K562 (cell line): Measurements from ENCODE around the gene FNDC11. TPM values are rescaled to one million over a fixed set of nuclear protein-coding genes. Genes with fewer than 3 reads are reported as not detected.

ENCODE experiments used
- BRF1 ChIP-seq: IDR thresholded peaks from 3 replicates; pipeline ENCODE4 v1.6.1; 2011; ENCODE audit warnings: borderline replicate concordance, mild to moderate bottlenecking; ENCODE audit not compliant: insufficient read length; ENCODE audit errors: extremely low read depth
- CHD4 ChIP-seq: fragments of 200-600 bp; sonication (generic); IDR thresholded peaks from 3 replicates; pipeline ENCODE4 v1.6.1; 2012; ENCODE audit warnings: low read depth, mild to moderate bottlenecking, mixed read lengths, low read length, inconsistent platforms; ENCODE audit not compliant: insufficient read depth, insufficient replicate concordance, poor library complexity, severe bottlenecking
- CTBP1 ChIP-seq: fragments of 450-650 bp; IDR thresholded peaks from 2 replicates; pipeline ENCODE4 v1.6.1; 2016; ENCODE audit warnings: borderline replicate concordance
- ERF ChIP-seq: fragments of 450-650 bp; formaldehyde crosslinking; IDR thresholded peaks from 2 replicates; pipeline ENCODE4 v1.4.0; 2020; ENCODE audit warnings: mild to moderate bottlenecking, mixed read lengths
- ESRRB ChIP-seq: fragments of 250-450 bp; sonication (Bioruptor Pico); IDR thresholded peaks from 2 replicates; pipeline ENCODE4 v1.5.0; 2020; ENCODE audit warnings: mild to moderate bottlenecking, moderate library complexity, borderline replicate concordance
- JUNB ChIP-seq: fragments of 450-650 bp; formaldehyde crosslinking; conservative IDR thresholded peaks from 2 replicates; pipeline ENCODE4 v1.4.0; 2020; ENCODE audit warnings: mild to moderate bottlenecking
- KDM5B ChIP-seq: fragments of 200-600 bp; sonication (generic); IDR thresholded peaks from 2 replicates; pipeline ENCODE4 v1.6.1; 2012; ENCODE audit warnings: low read depth, mild to moderate bottlenecking, moderate library complexity, low read length, control low read depth, inconsistent platforms; ENCODE audit not compliant: insufficient replicate concordance
- MED1 ChIP-seq: sonication (generic); formaldehyde crosslinking; IDR thresholded peaks from 2 replicates; pipeline ENCODE4 v1.8.1; 2023; ENCODE audit warnings: missing genetic modification reagents, borderline replicate concordance
- MTF1 ChIP-seq: fragments of 250-450 bp; sonication (Bioruptor Pico); IDR thresholded peaks from 2 replicates; pipeline ENCODE4 v1.9.0; 2021; ENCODE audit warnings: moderate library complexity, mild to moderate bottlenecking, inconsistent platforms, borderline replicate concordance
- PHF8 ChIP-seq: fragments of 200-600 bp; sonication (generic); IDR thresholded peaks from 2 replicates; pipeline ENCODE4 v1.6.1; 2012; ENCODE audit warnings: mixed run types, mild to moderate bottlenecking, inconsistent platforms, low read length, moderate library complexity, borderline replicate concordance
- PRDM10 ChIP-seq: fragments of 450-650 bp; IDR thresholded peaks from 2 replicates; pipeline ENCODE4 v1.6.1; 2018; ENCODE audit not compliant: partially characterized antibody
- SIN3A ChIP-seq, 2 experiments: fragments of 150-350 bp in 1 of 2; IDR thresholded peaks; 2 replicates each; pipeline ENCODE4 v1.6.1; 2011 to 2016; ENCODE audit warnings: borderline replicate concordance in 2 of 2, low read depth in 2 of 2, low read length in 2 of 2, mild to moderate bottlenecking in 2 of 2, moderate library complexity in 2 of 2; ENCODE audit not compliant: control insufficient read depth in 1 of 2
- SP1 ChIP-seq: sonication (generic); formaldehyde crosslinking; IDR thresholded peaks from 2 replicates; pipeline ENCODE4 v1.8.1; 2022; ENCODE audit warnings: mild to moderate bottlenecking, missing genetic modification reagents
- TBP ChIP-seq: optimal IDR thresholded peaks from 2 replicates; pipeline ENCODE3; 2011; ENCODE audit warnings: low read depth, low read length, improper control_type of control experiment
- ZC3H4 ChIP-seq: sonication (generic); formaldehyde crosslinking; IDR thresholded peaks from 2 replicates; pipeline ENCODE4 v1.9.0; 2021; ENCODE audit warnings: missing genetic modification reagents, borderline replicate concordance
- ZNF354B ChIP-seq: fragments of 250-450 bp; sonication (Bioruptor Pico); IDR thresholded peaks from 2 replicates; pipeline ENCODE4 v1.4.0; 2020
- polyA plus RNA-seq, 8 experiments: library from polyadenylated mRNA; depleted of rRNA in 4 of 8; stranded (reverse) in 5 of 8; unstranded in 3 of 8; fragments of >200 nt; fragmentation: Nextera tagmentation in 2 of 8; fragmentation: Illumina TruSeq in 1 of 8; extraction: Ambion mirVana in 2 of 8; extraction: Trizol in 1 of 8; gene quantifications; 2 replicates each; pipeline versions ENCODE4 v1.2.1 to v1.2.3, GENCODE V29; 2011 to 2014; ENCODE audit warnings: inconsistent platforms in 1 of 8, missing spikeins in 1 of 8
- total RNA-seq, 7 experiments: library from RNA; depleted of rRNA in 6 of 7; stranded (reverse); fragments of >200 nt in 6 of 7; fragmentation: Illumina TruSeq in 2 of 7; extraction: Trizol in 2 of 7; gene quantifications; 2 replicates each; pipeline versions ENCODE4 v1.2.1 to v1.2.3, GENCODE V29; 2011 to 2021; ENCODE audit warnings: low replicate concordance in 1 of 7
- TF ChIP-seq, protein P1 (sequence below): sonication (generic); formaldehyde crosslinking; IDR thresholded peaks from 2 replicates; pipeline ENCODE4 v1.8.0; 2022; ENCODE audit warnings: missing genetic modification reagents, mild to moderate bottlenecking, borderline replicate concordance
- TF ChIP-seq, protein P2 (sequence below): fragments of 250-450 bp; sonication (Bioruptor Pico); IDR thresholded peaks from 2 replicates; pipeline ENCODE4 v1.5.0; 2020; ENCODE audit warnings: mild to moderate bottlenecking, borderline replicate concordance
- TF ChIP-seq, protein P3 (sequence below): fragments of 250-450 bp; sonication (Bioruptor Pico); IDR thresholded peaks from 2 replicates; pipeline ENCODE4 v1.8.0; 2022; ENCODE audit warnings: moderate library complexity, mild to moderate bottlenecking, inconsistent platforms

FNDC11 gene
- total and polyA plus RNA-seq, 9 of the 15 experiments (the other 6 are each of a cell fraction or from before 2014, with no cell fraction given): 0.08 to 2.3 (median 0.64) TPM; not detected in 2

- TF ChIP-seq PRDM10 (peak; percentile 73), ESRRB (CRISPR knock-in tag) (no peak), MTF1 (CRISPR knock-in tag) (no peak), ZC3H4 (no peak), ERF (CRISPR knock-in tag) (no peak), SIN3A (IDR thresholded peaks at IDR 0.05; ENCODE audit: borderline replicate concordance in 2 of 2, control insufficient read depth in 1 of 2, low read depth in 2 of 2, low read length in 2 of 2) (peak in 1 of 2 experiments; percentile 37; a peak in 1 of 4 replicates), MED1 (CRISPR knock-in tag) (no peak), BRF1 (no peak), CTBP1 (peak; percentile 44), TBP (peak; percentile 97), KDM5B (peak; percentile 94), JUNB (no peak), SP1 (no peak; the same call in 1 of the 2 replicates), PHF8 (peak; percentile 83; the same call in 1 of the 2 replicates), CHD4 (no peak), ZNF354B (CRISPR knock-in tag) (no peak)
- TF ChIP-seq, protein P1, sequence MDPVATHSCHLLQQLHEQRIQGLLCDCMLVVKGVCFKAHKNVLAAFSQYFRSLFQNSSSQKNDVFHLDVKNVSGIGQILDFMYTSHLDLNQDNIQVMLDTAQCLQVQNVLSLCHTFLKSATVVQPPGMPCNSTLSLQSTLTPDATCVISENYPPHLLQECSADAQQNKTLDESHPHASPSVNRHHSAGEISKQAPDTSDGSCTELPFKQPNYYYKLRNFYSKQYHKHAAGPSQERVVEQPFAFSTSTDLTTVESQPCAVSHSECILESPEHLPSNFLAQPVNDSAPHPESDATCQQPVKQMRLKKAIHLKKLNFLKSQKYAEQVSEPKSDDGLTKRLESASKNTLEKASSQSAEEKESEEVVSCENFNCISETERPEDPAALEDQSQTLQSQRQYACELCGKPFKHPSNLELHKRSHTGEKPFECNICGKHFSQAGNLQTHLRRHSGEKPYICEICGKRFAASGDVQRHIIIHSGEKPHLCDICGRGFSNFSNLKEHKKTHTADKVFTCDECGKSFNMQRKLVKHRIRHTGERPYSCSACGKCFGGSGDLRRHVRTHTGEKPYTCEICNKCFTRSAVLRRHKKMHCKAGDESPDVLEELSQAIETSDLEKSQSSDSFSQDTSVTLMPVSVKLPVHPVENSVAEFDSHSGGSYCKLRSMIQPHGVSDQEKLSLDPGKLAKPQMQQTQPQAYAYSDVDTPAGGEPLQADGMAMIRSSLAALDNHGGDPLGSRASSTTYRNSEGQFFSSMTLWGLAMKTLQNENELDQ (CRISPR knock-in tag): no peak
- TF ChIP-seq, protein P2, sequence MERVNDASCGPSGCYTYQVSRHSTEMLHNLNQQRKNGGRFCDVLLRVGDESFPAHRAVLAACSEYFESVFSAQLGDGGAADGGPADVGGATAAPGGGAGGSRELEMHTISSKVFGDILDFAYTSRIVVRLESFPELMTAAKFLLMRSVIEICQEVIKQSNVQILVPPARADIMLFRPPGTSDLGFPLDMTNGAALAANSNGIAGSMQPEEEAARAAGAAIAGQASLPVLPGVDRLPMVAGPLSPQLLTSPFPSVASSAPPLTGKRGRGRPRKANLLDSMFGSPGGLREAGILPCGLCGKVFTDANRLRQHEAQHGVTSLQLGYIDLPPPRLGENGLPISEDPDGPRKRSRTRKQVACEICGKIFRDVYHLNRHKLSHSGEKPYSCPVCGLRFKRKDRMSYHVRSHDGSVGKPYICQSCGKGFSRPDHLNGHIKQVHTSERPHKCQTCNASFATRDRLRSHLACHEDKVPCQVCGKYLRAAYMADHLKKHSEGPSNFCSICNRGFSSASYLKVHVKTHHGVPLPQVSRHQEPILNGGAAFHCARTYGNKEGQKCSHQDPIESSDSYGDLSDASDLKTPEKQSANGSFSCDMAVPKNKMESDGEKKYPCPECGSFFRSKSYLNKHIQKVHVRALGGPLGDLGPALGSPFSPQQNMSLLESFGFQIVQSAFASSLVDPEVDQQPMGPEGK (CRISPR knock-in tag): no peak
- TF ChIP-seq, protein P3, sequence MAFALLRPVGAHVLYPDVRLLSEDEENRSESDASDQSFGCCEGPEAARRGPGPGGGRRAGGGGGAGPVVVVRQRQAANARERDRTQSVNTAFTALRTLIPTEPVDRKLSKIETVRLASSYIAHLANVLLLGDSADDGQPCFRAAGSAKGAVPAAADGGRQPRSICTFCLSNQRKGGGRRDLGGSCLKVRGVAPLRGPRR: no peak
Measured at GRCh38 chr20:63520504-63520933, 33.4 kb upstream of the FNDC11 start, which contains the start of gene PPDPF (continued).
